C4-2B (cell line): Measurements from ENCODE around the gene FAAP100.

Experiments used
- CTCF ChIP-seq: fragments of 450-650 bp; conservative IDR thresholded peaks from 2 replicates; pipeline ENCODE4 v1.5.1; 2017; ENCODE audit warnings: mild to moderate bottlenecking
- ZFX ChIP-seq: fragments of 450-650 bp; IDR thresholded peaks from 2 replicates; pipeline ENCODE4 v1.6.1; 2017

- TF ChIP-seq CTCF (no peak), ZFX (no peak)
These were observed 27.9 kb downstream of the FAAP100 start for GRCh38 chr17:81524039-81524864.
